ENCODE measurements around the gene ADGRE1.

The ADGRE1 gene

DNA sequence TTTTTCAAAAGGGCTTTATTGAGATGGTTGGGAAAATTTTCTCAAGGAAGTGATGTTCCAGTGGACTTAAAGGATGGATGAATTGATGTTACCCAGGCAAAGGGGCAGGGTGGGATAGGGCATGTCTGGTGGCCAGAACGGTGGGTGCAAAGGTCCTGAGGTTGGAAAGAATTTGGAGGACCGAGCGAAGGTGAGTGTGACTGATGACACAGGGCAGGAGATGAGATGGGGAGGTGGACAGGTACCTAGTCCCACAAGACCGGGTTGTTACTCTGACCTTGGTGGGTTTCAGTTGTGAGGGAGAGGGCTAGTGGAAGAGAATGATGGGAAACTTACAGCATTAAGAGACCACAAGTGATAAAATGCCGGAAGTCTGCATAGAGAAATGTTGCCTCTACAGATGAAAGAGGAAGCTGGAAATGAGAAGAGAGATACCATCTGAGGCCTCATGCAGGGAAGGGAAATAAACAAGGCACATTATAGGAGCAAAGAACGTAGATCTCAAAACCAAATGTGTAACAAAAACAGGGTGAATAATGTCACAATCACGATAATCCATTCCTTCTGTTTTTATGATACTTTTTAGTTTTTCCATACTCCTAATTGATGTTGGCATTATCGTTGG, 4.5 kb downstream of the ADGRE1 start:
- TF ChIP-seq, protein P1, sequence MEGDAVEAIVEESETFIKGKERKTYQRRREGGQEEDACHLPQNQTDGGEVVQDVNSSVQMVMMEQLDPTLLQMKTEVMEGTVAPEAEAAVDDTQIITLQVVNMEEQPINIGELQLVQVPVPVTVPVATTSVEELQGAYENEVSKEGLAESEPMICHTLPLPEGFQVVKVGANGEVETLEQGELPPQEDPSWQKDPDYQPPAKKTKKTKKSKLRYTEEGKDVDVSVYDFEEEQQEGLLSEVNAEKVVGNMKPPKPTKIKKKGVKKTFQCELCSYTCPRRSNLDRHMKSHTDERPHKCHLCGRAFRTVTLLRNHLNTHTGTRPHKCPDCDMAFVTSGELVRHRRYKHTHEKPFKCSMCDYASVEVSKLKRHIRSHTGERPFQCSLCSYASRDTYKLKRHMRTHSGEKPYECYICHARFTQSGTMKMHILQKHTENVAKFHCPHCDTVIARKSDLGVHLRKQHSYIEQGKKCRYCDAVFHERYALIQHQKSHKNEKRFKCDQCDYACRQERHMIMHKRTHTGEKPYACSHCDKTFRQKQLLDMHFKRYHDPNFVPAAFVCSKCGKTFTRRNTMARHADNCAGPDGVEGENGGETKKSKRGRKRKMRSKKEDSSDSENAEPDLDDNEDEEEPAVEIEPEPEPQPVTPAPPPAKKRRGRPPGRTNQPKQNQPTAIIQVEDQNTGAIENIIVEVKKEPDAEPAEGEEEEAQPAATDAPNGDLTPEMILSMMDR (IDR thresholded peaks at IDR 0.05; ENCODE audit: insufficient read depth, low read depth, low read length, missing control alignments), result no peak
- no peak for DNase-seq (ENCODE audit: low read depth)
- H3K4me3 ChIP-seq (ENCODE audit: low read length), result no peak overlapping the region

DNA sequence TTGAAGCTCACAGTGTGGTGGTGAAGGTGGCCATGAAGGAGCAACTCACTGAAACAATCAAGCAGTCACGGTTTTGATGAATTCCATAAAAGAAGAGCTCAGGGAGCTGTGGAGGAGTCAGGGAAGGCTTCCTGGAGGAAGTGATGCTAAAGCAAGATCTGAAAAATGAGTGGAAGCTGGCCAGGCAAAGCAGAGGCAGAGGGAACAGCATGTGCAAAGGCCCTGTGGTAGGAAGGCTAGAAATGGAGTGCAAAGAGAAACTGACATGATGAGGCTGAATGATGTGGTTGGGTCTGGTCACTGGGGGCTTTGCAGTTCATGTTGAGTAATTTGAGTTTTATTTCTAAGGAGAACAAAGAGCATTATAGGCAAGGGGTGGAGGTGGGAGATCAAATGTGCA, 6.9 kb downstream of the ADGRE1 start:
- no peak for DNase-seq (ENCODE audit: low read depth)
- TF ChIP-seq, protein P1 (IDR thresholded peaks at IDR 0.05; ENCODE audit: insufficient read depth, low read depth, low read length, missing control alignments), result no peak

DNA sequence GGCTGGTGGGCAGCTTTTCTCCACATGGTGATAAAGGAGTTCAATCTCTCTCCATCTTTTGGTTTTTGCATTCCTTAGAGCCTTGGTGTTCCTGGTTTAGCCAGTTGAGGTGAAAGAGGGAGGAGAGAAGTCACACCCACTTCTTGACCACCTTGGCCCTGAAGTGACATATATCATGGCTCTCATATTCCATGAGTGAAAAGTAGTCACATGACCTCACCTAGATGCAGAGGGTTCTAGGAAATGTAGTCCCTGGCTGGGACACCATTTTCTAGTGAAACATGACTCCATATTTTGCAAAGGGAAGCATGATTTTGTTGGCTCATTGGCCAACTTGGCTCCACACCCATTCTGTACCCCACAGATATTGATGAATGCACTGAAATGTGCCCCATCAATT, 16.1 kb downstream of the ADGRE1 start:
- H3K4me3 ChIP-seq (ENCODE audit: low read length), result no peak overlapping the region
- TF ChIP-seq, protein P1 (IDR thresholded peaks at IDR 0.05; ENCODE audit: insufficient read depth, low read depth, low read length, missing control alignments), result no peak
- no peak for DNase-seq (ENCODE audit: low read depth)

More for the DNA sequence above, 6.9 kb downstream of the ADGRE1 start:
- no peak overlapping the region for H3K4me3 ChIP-seq (ENCODE audit: low read length)

DNA sequence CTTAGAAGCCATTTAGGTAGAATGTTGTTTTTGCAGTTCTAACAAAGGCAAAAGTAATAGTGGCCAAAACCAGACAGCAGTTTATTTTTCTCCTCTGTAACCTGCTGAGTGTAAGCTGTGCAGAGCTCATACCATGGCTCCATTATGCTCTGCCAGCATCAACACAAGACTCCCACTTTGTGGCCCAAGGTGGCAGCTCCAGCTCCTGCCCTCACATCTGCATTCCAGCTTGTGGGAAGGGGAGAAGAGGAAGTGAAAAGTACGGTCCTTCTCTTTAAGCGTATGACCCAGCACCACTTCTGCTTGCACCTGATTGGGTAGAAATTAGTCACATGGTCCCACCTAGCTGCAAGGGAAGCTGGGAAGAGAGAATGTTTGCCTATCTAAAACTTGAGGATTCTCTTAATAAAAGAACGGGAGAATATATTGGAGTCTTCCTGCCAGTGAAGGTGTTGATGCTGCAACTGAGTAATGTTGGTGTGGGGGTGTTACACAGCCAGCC, 19.2 kb downstream of the ADGRE1 start:
- TF ChIP-seq, protein P1 (IDR thresholded peaks at IDR 0.05; ENCODE audit: insufficient read depth, low read depth, low read length, missing control alignments), result no peak
- DNase-seq (ENCODE audit: low read depth), result no peak
- H3K4me3 ChIP-seq (ENCODE audit: low read length), result no peak overlapping the region

DNA sequence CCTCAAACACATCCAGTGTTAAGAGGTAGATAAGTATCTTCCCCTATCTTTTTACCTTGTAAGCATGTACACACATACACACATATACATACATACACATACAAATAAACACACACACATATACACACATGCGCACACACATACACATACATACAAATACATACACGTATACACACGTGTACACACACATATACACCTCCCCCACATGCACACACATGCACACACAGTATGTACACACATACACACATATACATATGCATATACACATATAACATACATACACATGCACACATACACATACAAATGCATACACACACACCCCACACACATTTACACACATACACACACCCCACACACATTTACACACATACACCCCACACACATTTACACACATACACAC, 24.1 kb downstream of the ADGRE1 start:
- TF ChIP-seq, protein P1 (IDR thresholded peaks at IDR 0.05; ENCODE audit: insufficient read depth, low read depth, low read length, missing control alignments), result no peak
- no peak for DNase-seq (ENCODE audit: low read depth)
- no peak overlapping the region for H3K4me3 ChIP-seq (ENCODE audit: low read length)

DNA sequence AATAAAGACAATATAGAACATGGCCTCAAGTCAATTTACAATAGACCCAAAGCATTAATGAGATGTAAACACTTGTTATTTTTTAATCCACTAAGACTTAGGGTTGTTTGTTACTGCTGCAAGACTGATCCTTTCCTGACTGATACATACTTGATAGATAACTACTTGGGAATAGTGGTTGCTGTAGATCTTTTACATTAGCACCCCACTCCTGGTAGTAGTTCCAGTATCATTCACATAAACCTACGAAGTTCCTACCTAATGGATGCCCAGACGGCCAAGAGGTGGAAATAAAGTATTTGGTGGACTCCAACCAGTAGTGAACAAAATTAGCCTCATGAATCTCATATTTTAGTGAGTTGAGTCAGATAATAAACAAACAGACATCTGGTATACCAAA, 26.9 kb downstream of the ADGRE1 start:
- no peak overlapping the region for H3K4me3 ChIP-seq (ENCODE audit: low read length)
- TF ChIP-seq, protein P1 (IDR thresholded peaks at IDR 0.05; ENCODE audit: insufficient read depth, low read depth, low read length, missing control alignments), result no peak
- DNase-seq (ENCODE audit: low read depth), result no peak

DNA sequence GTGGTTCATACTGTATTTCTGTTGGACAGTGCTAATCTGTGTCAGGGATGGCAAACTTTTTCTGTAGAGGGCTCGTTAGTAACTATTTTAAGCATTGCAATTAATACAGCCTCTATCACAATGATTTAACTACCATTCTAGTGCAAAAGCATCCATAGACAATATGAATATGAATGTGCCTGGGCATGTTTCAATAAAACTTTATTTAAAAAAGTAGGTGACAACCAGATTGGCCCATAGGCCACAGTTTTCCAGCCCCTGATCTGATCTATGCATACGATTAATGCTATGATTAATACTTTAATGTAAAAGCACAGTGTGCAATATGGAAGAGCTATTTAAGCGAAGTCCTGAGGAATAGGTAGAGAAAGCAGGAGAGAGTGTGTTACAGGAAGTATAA, 29.6 kb downstream of the ADGRE1 start:
- H3K4me3 ChIP-seq (ENCODE audit: low read length), result no peak overlapping the region
- TF ChIP-seq, protein P1 (IDR thresholded peaks at IDR 0.05; ENCODE audit: insufficient read depth, low read depth, low read length, missing control alignments), result no peak
- no peak for DNase-seq (ENCODE audit: low read depth)

All from epithelial cell of esophagus (primary cell).